PC-9 (cell line): ENCODE data around the gene NLRC3. TPM values are rescaled to one million over a fixed set of nuclear protein-coding genes. Genes with fewer than 3 reads are reported as not detected.

Source experiments
- BruUV-seq: library from RNA; stranded (reverse); fragments of 400-500 nt; replicated peaks from 2 replicates; lab custom pipeline; 2021; lab: Mats Ljungman, UMichigan
- CTCF ChIA-PET: fragments of 300-600 bp; sonication (Branson Sonifier 250); formaldehyde crosslinking; loops from one replicate; lab custom pipeline; 2022; ENCODE audit warnings: antibody characterized with exemption; lab: Charles Lee
- POLR2A ChIA-PET: fragments of 300-600 bp; sonication (Branson Sonifier 250); formaldehyde crosslinking; loops from one replicate; lab custom pipeline; 2022; ENCODE audit warnings: antibody characterized with exemption; ENCODE audit not compliant: unreplicated experiment; lab: Charles Lee
- DNase-seq, 2 experiments: peaks; one replicate each; pipeline versions ENCODE4 v3.0.0 to v3.0.0-alpha.2; 2015 to 2022; ENCODE audit warnings: mixed read lengths in 1 of 2
- H2AFZ ChIP-seq: fragments of 200-600 bp; sonication (generic); 2 replicates; pipeline ENCODE4 v1.8.1; 2017; ENCODE audit warnings: antibody characterized with exemption
- H3F3A ChIP-seq: fragments of 200-600 bp; sonication (generic); 2 replicates; pipeline ENCODE4 v1.8.1; 2017; ENCODE audit warnings: antibody characterized with exemption, mild to moderate bottlenecking, low read depth; ENCODE audit not compliant: insufficient read depth
- H3K27ac ChIP-seq: fragments of 200-600 bp; sonication (generic); 2 replicates; pipeline ENCODE4 v1.6.1; 2016; ENCODE audit warnings: mixed run types
- H3K27me3 ChIP-seq: fragments of 200-600 bp; sonication (generic); 2 replicates; pipeline ENCODE4 v1.6.1; 2016; ENCODE audit warnings: low read depth, mixed run types; ENCODE audit not compliant: insufficient read depth
- H3K36me3 ChIP-seq: fragments of 200-600 bp; sonication (generic); 2 replicates; pipeline ENCODE4 v1.6.1; 2016; ENCODE audit warnings: low read depth, mixed run types
- H3K4me1 ChIP-seq: fragments of 200-600 bp; sonication (generic); replicated peaks from 2 replicates; pipeline ENCODE4 v1.6.1; 2016; ENCODE audit warnings: mixed run types; ENCODE audit not compliant: insufficient read depth
- H3K4me2 ChIP-seq: fragments of 200-600 bp; sonication (generic); 2 replicates; pipeline ENCODE4 v1.6.1; 2017; ENCODE audit warnings: mixed run types
- H3K4me3 ChIP-seq: fragments of 200-600 bp; sonication (generic); 2 replicates; pipeline ENCODE4 v1.6.1; 2016; ENCODE audit warnings: mixed run types
- H3K79me2 ChIP-seq: fragments of 200-600 bp; sonication (generic); 2 replicates; pipeline ENCODE4 v1.6.1; 2017; ENCODE audit warnings: low read depth, mixed run types
- H3K9me2 ChIP-seq: fragments of 200-600 bp; sonication (generic); 2 replicates; pipeline ENCODE4 v1.8.1; 2017; ENCODE audit warnings: mild to moderate bottlenecking; ENCODE audit not compliant: insufficient read depth
- H3K9me3 ChIP-seq: fragments of 200-600 bp; sonication (generic); 2 replicates; pipeline ENCODE4 v1.8.1; 2016; ENCODE audit warnings: low read depth; ENCODE audit not compliant: insufficient read depth
- H4K20me1 ChIP-seq: fragments of 200-600 bp; sonication (generic); 2 replicates; pipeline ENCODE4 v1.8.1; 2017; ENCODE audit not compliant: insufficient read depth
- EZH2 ChIP-seq: fragments of 200-600 bp; sonication (generic); IDR thresholded peaks from 2 replicates; pipeline ENCODE4 v1.8.0; 2017; ENCODE audit warnings: antibody characterized with exemption, low read depth
- intact Hi-C: fragments of 100-400 bp; cut with micrococcal nuclease; formaldehyde crosslinking; loops from one replicate; pipeline ENCODE4 v1.10.0; 2022; ENCODE audit not compliant: unreplicated experiment
- total RNA-seq: library from RNA; stranded (reverse); gene quantifications from 2 replicates; pipeline ENCODE4 v1.2.3, GENCODE V29; 2021
- TF ChIP-seq, protein P1 (sequence below): fragments of 200-600 bp; sonication (generic); conservative IDR thresholded peaks from 2 replicates; pipeline ENCODE4 v1.6.1; 2017; ENCODE audit warnings: mixed run types, antibody characterized with exemption, mild to moderate bottlenecking, moderate library complexity

NLRC3 gene
- total RNA-seq, 1 experiment from 2014 or later = not detected

DNA sequence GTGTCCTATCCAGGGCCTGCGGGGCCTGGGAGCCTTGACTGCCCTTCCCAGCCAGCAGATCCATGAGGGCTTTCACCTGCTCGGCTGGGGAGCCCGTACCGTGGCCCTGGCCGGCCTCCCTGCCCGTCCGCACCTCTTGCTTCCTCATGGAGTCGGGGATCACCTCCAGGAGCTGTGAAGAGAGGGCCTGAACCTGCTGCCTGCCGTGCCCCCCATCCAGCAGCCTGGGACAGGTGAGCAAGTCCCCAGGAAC is 12.4 kb downstream of the NLRC3 start:
- H3K9me3 ChIP-seq = no peaks in the 10 kb centered on the region
- no peaks in the 10 kb centered on the region for H3K27me3 ChIP-seq
- no TSS peak for BruUV-seq
- no peak for TF ChIP-seq EZH2
- TF ChIP-seq, protein P1, sequence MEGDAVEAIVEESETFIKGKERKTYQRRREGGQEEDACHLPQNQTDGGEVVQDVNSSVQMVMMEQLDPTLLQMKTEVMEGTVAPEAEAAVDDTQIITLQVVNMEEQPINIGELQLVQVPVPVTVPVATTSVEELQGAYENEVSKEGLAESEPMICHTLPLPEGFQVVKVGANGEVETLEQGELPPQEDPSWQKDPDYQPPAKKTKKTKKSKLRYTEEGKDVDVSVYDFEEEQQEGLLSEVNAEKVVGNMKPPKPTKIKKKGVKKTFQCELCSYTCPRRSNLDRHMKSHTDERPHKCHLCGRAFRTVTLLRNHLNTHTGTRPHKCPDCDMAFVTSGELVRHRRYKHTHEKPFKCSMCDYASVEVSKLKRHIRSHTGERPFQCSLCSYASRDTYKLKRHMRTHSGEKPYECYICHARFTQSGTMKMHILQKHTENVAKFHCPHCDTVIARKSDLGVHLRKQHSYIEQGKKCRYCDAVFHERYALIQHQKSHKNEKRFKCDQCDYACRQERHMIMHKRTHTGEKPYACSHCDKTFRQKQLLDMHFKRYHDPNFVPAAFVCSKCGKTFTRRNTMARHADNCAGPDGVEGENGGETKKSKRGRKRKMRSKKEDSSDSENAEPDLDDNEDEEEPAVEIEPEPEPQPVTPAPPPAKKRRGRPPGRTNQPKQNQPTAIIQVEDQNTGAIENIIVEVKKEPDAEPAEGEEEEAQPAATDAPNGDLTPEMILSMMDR = no peak
- H3F3A ChIP-seq = no peaks in the 10 kb centered on the region
- CTCF ChIA-PET = no interaction called here
- H3K4me3 ChIP-seq = no peak overlapping the region
- H3K4me2 ChIP-seq = no peak overlapping the region
- H2AFZ ChIP-seq = no peak overlapping the region
- no peaks in the 10 kb centered on the region for H3K4me1 ChIP-seq
- no peaks in the 10 kb centered on the region for H3K9me2 ChIP-seq
- POLR2A ChIA-PET = no interaction called here
- intact Hi-C loops = no loop called here
- no peaks in the 10 kb centered on the region for H3K79me2 ChIP-seq
- H4K20me1 ChIP-seq = no peaks in the 10 kb centered on the region
- H3K27ac ChIP-seq = no peak overlapping the region
- no peaks in the 10 kb centered on the region for H3K36me3 ChIP-seq
- no peak for DNase-seq

DNA sequence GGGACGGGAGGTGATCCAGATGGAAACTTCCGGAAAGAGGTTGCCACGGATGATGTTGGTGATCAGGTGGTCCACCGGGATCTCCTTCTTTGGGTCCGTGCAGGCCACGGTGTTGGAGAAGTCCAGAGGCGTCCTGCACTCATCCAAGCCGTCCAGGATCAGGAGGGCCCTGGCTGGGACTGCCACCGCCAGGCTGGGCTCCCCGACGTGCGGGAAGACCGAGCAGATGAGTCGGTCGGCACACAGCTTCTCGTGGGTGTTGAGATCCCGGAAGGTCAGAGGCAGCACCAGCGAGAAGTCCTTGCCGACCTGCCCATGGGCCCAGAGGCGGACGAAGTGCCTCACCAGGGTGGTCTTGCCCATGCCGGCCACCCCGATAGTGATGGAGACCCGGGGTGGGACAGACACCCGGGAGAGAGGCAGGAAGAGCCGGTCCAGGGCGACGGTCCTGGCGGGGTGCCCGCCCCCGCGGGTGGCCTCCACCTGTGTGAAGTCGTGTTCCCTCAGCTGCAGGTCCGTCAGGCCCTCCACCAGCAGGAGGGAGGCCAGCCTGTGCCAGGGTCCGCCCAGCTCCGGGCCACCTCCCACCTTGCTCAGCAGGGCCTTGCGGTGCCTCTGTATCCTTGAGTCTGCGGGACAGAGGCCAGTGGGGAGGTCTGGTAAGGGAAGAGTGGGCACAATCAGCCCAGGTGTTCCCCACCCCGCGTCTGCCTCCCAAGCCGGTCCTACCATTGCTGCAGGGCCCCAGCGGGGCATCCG is 12.9 kb downstream of the NLRC3 start:
- no peaks in the 10 kb centered on the region for H3F3A ChIP-seq
- CTCF ChIA-PET = no interaction called here

GRCh38 chr16:3562914-3563480 is 14.2 kb downstream of the NLRC3 start:
- Histone ChIP-seq H3K79me2 (no peaks in the 10 kb centered on the region), H3K27me3 (no peaks in the 10 kb centered on the region), H3K9me3 (no peaks in the 10 kb centered on the region), H3K9me2 (no peaks in the 10 kb centered on the region), H3K36me3 (no peaks in the 10 kb centered on the region), H3K4me2 (no peak overlapping the region), H2AFZ (no peak overlapping the region), H3K4me3 (no peak overlapping the region), H3K4me1 (no peaks in the 10 kb centered on the region), H3K27ac (no peak overlapping the region), H3F3A (no peaks in the 10 kb centered on the region), H4K20me1 (no peaks in the 10 kb centered on the region)
- ChIA-PET CTCF (no interaction called here), POLR2A (no interaction called here)
- no peak for TF ChIP-seq EZH2
- TF ChIP-seq, protein P1 = no peak
- intact Hi-C loops = no loop called here
- BruUV-seq = no TSS peak
- DNase-seq = no peak

More for the DNA sequence above, 12.9 kb downstream of the NLRC3 start:
- Histone ChIP-seq H3K4me1 (no peaks in the 10 kb centered on the region), H3K27me3 (no peaks in the 10 kb centered on the region), H3K9me2 (no peaks in the 10 kb centered on the region), H3K79me2 (no peaks in the 10 kb centered on the region), H3K4me3 (no peak overlapping the region), H3K9me3 (no peaks in the 10 kb centered on the region), H3K27ac (no peak overlapping the region), H4K20me1 (no peaks in the 10 kb centered on the region), H3K4me2 (no peak overlapping the region), H3K36me3 (no peaks in the 10 kb centered on the region), H2AFZ (no peak overlapping the region)
- POLR2A ChIA-PET = no interaction called here
- BruUV-seq = no TSS peak
- no peak for DNase-seq
- TF ChIP-seq, protein P1 = no peak
- TF ChIP-seq EZH2 = no peak
- intact Hi-C loops = no loop called here
